CD4-positive, CD25-positive, alpha-beta regulatory T cell (primary cell): Measurements from ENCODE around the gene SNRPD2. TPM values are rescaled to one million over a fixed set of nuclear protein-coding genes. Genes with fewer than 3 reads are reported as not detected.
A peak's percentile ranks its signal among the peaks of the same experiment; 100 is the strongest.

Experiments used
- ATAC-seq, 2 donors: fragments of 150-1000 bp; cut with Tn5 transposase; one replicate each; pipeline ENCODE4 v1.10.0; 2021; ENCODE audit warnings: low read depth in 2 of 2, moderate number of reproducible peaks in 2 of 2, moderate library complexity in 1 of 2
- DNase-seq, 3 donors: peaks; one replicate each; pipeline versions ENCODE4 v3.0.0 to v3.0.0-alpha.2; 2012 to 2022; ENCODE audit warnings: mixed read lengths in 1 of 3
- H3K27ac ChIP-seq: one replicate; pipeline ENCODE4 v1.7.0; 2013; ENCODE audit warnings: mild to moderate bottlenecking, low read length; ENCODE audit not compliant: insufficient read depth, poor library complexity, severe bottlenecking
- H3K27me3 ChIP-seq: one replicate; pipeline ENCODE4 v1.7.0; 2013; ENCODE audit warnings: low read length; ENCODE audit not compliant: control insufficient read depth, insufficient read depth
- H3K36me3 ChIP-seq: one replicate; pipeline ENCODE4 v1.7.0; 2013; ENCODE audit warnings: mild to moderate bottlenecking, low read length, moderate library complexity; ENCODE audit not compliant: control insufficient read depth, insufficient read depth
- H3K4me1 ChIP-seq: 2 replicates; pipeline ENCODE4 v1.7.0; 2013; ENCODE audit warnings: mild to moderate bottlenecking, low read length; ENCODE audit not compliant: insufficient read depth, control insufficient read depth, poor library complexity, severe bottlenecking
- H3K4me3 ChIP-seq: one replicate; pipeline ENCODE4 v1.7.0; 2013; ENCODE audit warnings: low read depth, mild to moderate bottlenecking, low read length, moderate library complexity
- H3K9me3 ChIP-seq, 2 experiments: 1 replicate in 1 of 2; 2 replicates in 1 of 2; pipeline ENCODE4 v1.7.0; 2013; ENCODE audit warnings: low read length in 2 of 2, mild to moderate bottlenecking in 1 of 2, moderate library complexity in 1 of 2; ENCODE audit not compliant: control insufficient read depth in 2 of 2
- H3K27ac Mint-ChIP-seq, 3 donors: one replicate each; pipeline ENCODE4 v1.8.0; 2020 to 2022; ENCODE audit warnings: mild to moderate bottlenecking in 3 of 3, mixed read lengths in 3 of 3, moderate library complexity in 2 of 3
- H3K27me3 Mint-ChIP-seq: one replicate; pipeline ENCODE4 v1.8.0; 2022; ENCODE audit warnings: mild to moderate bottlenecking, mixed read lengths
- H3K36me3 Mint-ChIP-seq: one replicate; pipeline ENCODE4 v1.8.0; 2020; ENCODE audit warnings: mixed read lengths
- H3K4me1 Mint-ChIP-seq, 4 donors: one replicate each; pipeline ENCODE4 v1.8.0; 2020 to 2022; ENCODE audit warnings: mixed read lengths in 4 of 4, mild to moderate bottlenecking in 1 of 4
- H3K4me3 Mint-ChIP-seq, 4 donors: one replicate each; pipeline ENCODE4 v1.8.0; 2020 to 2022; ENCODE audit warnings: mild to moderate bottlenecking in 4 of 4, mixed read lengths in 4 of 4, moderate library complexity in 3 of 4
- H3K9me3 Mint-ChIP-seq, 7 donors: one replicate each; pipeline ENCODE4 v1.8.0; 2020 to 2022; ENCODE audit warnings: mixed read lengths in 7 of 7, mild to moderate bottlenecking in 3 of 7, moderate library complexity in 2 of 7
- polyA plus RNA-seq, 4 donors: library from polyadenylated mRNA; unstranded; fragments of 300-500 nt; fragmentation: Illumina TruSeq; gene quantifications; one replicate each; pipeline ENCODE4 v1.2.3, GENCODE V29; 2021
- total RNA-seq: library from RNA; stranded (reverse); gene quantifications from one replicate; pipeline ENCODE4 v1.2.3, GENCODE V29; 2022

SNRPD2 gene
- total and polyA plus RNA-seq, 5 donors from 2014 or later = 271 to 1,255 (median 1,082) TPM

DNA sequence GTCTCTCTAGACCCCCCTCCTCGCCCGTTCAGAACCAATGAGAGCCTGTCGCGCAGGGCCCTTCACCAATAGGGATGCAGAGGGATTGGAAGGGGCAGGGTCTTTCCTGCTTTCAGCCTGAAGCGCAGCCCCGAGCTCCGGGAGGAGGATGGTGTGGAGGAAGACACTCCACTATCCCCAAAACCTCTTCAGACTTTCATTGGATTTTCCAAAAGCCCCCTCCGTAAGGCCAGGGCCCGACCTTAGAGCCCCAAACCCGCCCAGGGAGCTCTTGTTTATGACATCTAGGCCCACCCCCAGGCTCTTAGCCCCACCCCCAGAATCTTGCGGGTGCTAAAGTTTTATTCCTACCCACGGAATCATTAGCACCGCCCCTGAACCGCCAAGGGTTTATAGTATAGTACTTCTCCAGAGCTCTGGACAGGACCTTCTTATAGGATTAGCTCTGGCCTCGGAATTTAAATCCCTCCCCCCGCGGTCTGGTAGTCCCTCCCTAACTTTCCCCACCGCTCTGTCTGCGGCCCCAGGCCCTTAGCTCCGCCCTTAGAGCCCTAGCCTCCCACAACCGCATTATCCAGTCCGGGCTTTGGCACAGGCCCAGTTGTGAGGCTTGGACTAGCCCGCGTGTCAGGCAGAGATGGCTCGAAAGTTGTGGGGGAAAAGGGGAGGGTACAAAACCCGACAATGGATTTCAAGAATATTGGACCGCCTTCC, 46.0 kb downstream of the SNRPD2 start:
- Histone ChIP-seq H3K36me3 (no peaks in the 10 kb centered on the region), H3K27me3 (no peaks in the 10 kb centered on the region), H3K4me3 (peak overlapping the region; percentile 59), H3K27ac (peak overlapping the region; percentile 14), H3K9me3 (no peaks in the 10 kb centered on the region), H3K4me1 (peaks cover 41% of the 10 kb centered on the region)
- ATAC-seq (peak; percentile 53 to 56), DNase-seq (peak; percentile 76 to 91 (median 85))
- Mint-ChIP-seq H3K4me1 (peaks cover 11 to 43% (median 30%) of the 10 kb centered on the region in 4 donors), H3K4me3 (peak overlapping the region; percentile 88 to 98 (median 91)), H3K9me3 (no peaks in the 10 kb centered on the region), H3K27ac (peak overlapping the region; percentile 38 to 87 (median 77)), H3K27me3 (peaks cover 14% of the 10 kb centered on the region), H3K36me3 (no peaks in the 10 kb centered on the region)

DNA sequence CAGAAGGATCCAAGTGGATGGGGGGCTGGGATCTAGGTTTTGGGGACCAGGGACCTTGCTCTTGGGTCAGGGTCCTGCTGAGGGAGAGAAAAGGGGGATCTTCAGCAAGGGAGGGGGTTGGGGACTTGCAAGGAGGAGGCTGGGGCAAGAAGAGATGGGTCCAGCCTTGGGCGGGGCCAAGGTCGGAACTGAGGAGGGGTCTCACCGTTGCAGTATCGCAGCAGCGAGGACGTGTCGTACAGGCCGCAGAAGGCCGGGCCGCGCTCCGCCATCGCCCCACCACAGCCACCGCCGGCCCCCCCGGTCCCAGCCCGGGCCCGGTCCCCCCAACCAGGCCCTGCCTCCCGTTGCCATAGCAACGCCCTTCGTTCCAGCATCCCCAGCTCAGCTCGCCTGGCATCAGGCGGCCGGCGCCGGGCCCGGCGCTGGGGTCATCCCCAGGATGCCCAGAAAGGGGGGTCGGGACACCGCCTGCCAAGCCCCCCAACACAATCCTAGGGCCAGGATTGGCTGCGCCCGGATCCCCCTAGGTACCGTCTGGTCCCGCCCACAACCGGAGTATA, 46.6 kb downstream of the SNRPD2 start:
- peaks cover 8% of the 10 kb centered on the region for H3K27me3 Mint-ChIP-seq
- Histone ChIP-seq H3K27me3 (no peaks in the 10 kb centered on the region), H3K4me1 (peaks cover 41% of the 10 kb centered on the region), H3K27ac (peak overlapping the region; percentile 14), H3K9me3 (no peaks in the 10 kb centered on the region), H3K4me3 (peak overlapping the region; percentile 59), H3K36me3 (no peaks in the 10 kb centered on the region)
- H3K4me1 Mint-ChIP-seq = peaks cover 13 to 47% (median 34%) of the 10 kb centered on the region in 4 donors
- no peaks in the 10 kb centered on the region for H3K36me3 Mint-ChIP-seq
- no peak for DNase-seq
- peak overlapping the region; percentile 38 to 86 (median 77) for H3K27ac Mint-ChIP-seq
- no peak for ATAC-seq
- H3K4me3 Mint-ChIP-seq = peak overlapping the region; percentile 88 to 98 (median 91)
- H3K9me3 Mint-ChIP-seq = no peaks in the 10 kb centered on the region

DNA sequence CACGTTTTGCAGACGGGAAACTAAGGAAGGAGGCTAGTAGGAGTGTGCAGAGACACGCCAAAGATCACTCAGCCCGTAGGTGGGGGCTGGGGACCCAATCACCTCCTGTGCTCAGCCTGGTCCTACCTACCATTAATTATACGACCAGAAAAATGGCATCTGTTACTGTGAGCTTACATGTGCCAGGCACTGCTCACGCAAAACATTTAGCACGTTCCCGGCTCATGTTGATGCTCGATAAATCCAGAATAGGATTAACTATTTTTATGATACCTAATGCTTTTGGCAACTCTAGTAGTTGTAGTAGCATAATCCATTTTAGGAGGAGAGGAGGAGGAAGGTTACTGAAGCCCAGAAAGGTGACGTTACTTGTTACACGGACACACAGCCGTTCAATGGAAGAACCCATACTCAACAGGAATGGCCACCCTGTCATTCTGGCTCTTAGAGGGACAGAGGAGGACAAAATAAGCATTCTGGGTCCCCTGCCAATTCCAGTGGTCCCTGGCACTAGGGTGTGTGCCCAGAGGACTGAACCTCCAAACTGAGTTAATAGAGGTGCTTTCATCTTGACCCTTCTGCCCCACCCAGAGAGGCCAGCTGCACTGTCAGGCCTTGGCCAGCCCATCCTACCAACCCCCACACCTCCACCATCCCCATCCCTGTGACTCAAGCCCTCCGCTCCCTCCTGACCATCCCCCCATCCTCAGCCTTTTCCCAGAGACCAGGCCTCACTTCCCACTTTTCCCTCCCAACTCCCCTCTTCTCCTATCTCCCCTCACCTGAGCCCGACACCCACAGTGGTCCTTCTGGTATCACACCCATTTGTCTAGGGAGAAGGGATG, 47.6 kb downstream of the SNRPD2 start:
- no peak for DNase-seq
- Histone ChIP-seq H3K4me3 (no peak overlapping the region), H3K27me3 (no peaks in the 10 kb centered on the region), H3K4me1 (peaks cover 51% of the 10 kb centered on the region), H3K9me3 (no peaks in the 10 kb centered on the region), H3K27ac (no peak overlapping the region), H3K36me3 (no peaks in the 10 kb centered on the region)
- H3K27ac Mint-ChIP-seq = peak overlapping the region in 1 of 3 donors; percentile 69
- peak overlapping the region in 3 of 4 donors; percentile 53 to 84 (median 63) for H3K4me3 Mint-ChIP-seq
- peaks cover 8% of the 10 kb centered on the region for H3K27me3 Mint-ChIP-seq
- H3K36me3 Mint-ChIP-seq = no peaks in the 10 kb centered on the region
- no peak for ATAC-seq
- H3K4me1 Mint-ChIP-seq = peaks cover 13 to 53% (median 36%) of the 10 kb centered on the region in 4 donors
- no peaks in the 10 kb centered on the region for H3K9me3 Mint-ChIP-seq

DNA sequence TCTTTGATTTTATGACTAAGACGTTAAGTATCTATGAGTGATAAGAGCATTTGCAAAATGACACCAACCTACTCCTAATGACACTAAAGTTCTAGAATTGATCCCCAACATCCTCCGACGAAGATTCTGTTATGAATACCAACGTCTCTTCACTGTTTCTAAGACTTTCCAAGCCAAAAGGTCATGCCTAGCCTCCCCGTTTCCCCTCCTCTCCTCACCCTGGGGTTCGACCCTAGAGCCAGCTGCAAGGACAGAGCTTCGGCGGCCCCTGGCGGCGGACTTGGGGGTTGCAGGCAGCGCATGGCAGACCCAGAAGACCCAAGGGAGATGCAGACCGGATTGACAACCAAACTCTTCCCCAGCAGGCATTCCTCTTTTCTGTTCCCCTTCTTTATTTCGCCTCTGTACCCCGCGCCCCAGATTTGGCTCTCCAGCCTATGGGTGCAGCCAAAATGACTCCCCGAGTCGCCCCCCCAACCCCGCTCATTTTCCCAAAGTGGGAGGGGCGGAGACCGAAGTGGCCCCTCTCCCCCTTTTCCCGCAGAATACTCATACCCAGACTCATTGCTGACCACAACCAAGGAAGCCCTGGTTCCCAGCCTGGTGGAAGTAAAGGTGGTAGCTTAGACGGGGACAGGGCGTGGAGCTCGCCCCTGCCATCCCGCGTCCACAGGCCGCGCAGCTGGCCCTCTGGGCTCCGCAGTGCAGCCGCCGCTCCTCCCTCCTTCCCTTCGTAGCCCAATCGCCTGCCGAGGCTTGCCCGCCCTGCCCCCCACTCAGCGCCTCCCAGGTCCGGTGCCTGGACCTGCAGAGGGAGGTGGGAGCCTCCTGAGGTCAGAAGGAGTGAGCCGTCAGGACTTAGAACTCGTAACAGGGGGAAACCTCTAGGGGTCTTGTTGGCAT, 48.5 kb downstream of the SNRPD2 start:
- Histone ChIP-seq H3K27me3 (no peaks in the 10 kb centered on the region), H3K4me3 (peak overlapping the region; percentile 61), H3K27ac (peak overlapping the region; percentile 94), H3K4me1 (peaks cover 60% of the 10 kb centered on the region), H3K9me3 (no peaks in the 10 kb centered on the region), H3K36me3 (no peaks in the 10 kb centered on the region)
- ATAC-seq = peak; percentile 33 to 41
- Mint-ChIP-seq H3K36me3 (peaks cover 3% of the 10 kb centered on the region), H3K27ac (peak overlapping the region; percentile 87 to 92 (median 90)), H3K4me3 (peak overlapping the region; percentile 77 to 94 (median 85)), H3K9me3 (no peaks in the 10 kb centered on the region), H3K4me1 (peaks cover 13 to 62% (median 39%) of the 10 kb centered on the region in 4 donors), H3K27me3 (peaks cover 8% of the 10 kb centered on the region)
- DNase-seq = peak; percentile 73 to 90 (median 89)

DNA sequence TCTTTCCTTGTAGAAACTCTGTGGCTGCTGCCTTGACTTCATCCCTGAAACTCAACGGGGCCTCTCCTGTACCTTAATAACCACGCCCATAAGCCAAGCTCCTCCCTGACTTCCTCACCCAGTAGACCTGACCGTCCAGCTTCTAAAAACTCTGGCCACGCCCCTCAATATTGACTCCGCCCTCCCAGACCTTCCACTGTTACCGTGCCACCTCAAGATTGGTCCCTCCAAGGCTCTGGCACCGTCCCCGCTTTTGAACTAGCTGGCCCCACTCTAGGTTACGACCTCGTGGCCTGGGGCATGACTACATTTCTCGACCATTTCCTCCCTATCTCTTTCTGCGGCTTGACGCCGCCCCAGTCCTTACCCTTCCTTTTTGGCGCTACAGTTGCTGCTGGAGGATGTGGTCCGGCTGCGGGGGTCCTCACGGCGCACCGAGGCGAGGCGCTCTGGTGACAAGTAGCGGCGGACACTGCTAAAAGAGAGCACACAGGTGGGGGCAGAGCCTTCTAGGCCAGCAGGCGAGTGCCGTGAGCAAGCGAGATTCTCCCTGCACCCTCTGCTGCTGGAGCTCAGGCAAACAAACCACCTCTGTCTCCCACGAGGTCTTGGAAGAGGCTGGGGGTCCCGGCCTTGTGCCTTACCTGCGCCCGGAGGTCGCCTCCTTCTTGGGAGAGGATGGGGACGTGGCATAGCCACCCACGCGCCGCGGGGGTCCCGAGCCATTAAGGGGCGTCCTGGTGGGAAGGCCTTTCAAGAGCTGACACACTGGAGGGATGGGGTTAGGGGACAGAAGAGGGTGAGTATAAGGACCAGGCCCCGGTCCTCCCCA, 50.3 kb downstream of the SNRPD2 start:
- peaks cover 13 to 71% (median 38%) of the 10 kb centered on the region in 4 donors for H3K4me1 Mint-ChIP-seq

DNA sequence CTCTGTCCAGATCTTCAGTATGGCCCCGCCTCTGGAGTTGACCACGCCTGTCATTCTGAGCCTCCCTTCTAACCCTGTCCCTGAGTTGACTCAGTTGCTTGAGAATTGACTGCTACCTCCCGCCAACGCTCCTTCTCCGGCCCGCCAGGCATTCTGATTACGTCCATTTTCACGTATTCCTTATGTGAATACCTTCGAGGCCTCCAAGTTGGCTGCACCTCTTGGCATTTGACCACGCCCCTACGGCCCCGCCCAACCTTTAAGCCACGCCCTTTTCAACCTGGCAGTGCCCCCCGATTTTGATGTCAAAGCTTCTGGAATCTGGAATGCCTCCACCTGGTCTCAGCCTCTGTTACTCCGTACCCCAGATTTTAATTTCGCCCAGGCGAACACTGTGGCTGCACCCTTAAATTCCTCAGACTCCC, 50.9 kb downstream of the SNRPD2 start:
- Mint-ChIP-seq H3K36me3 (peaks cover 3% of the 10 kb centered on the region), H3K4me3 (peak overlapping the region; percentile 77 to 90 (median 88)), H3K4me1 (peaks cover 13 to 66% (median 32%) of the 10 kb centered on the region in 4 donors), H3K9me3 (no peaks in the 10 kb centered on the region), H3K27ac (peak overlapping the region; percentile 72 to 92 (median 87)), H3K27me3 (peaks cover 8% of the 10 kb centered on the region)
- Histone ChIP-seq H3K27ac (peak overlapping the region; percentile 94), H3K9me3 (no peaks in the 10 kb centered on the region), H3K36me3 (no peaks in the 10 kb centered on the region), H3K4me3 (peak overlapping the region; percentile 53), H3K4me1 (peaks cover 57% of the 10 kb centered on the region), H3K27me3 (no peaks in the 10 kb centered on the region)
- DNase-seq = peak in 1 of 3 donors; percentile 15
- no peak for ATAC-seq

More for the DNA sequence above, 50.3 kb downstream of the SNRPD2 start:
- ATAC-seq (peak; percentile 8 to 22), DNase-seq (peak; percentile 59 to 91 (median 66))
- H3K27me3 Mint-ChIP-seq = peaks cover 8% of the 10 kb centered on the region
- Histone ChIP-seq H3K4me3 (peak overlapping the region; percentile 53), H3K36me3 (no peaks in the 10 kb centered on the region), H3K4me1 (peaks cover 63% of the 10 kb centered on the region), H3K9me3 (no peaks in the 10 kb centered on the region), H3K27ac (peak overlapping the region; percentile 94), H3K27me3 (no peaks in the 10 kb centered on the region)
- H3K36me3 Mint-ChIP-seq = peaks cover 3% of the 10 kb centered on the region
- peak overlapping the region; percentile 77 to 90 (median 88) for H3K4me3 Mint-ChIP-seq
- peak overlapping the region; percentile 87 to 92 (median 91) for H3K27ac Mint-ChIP-seq
- no peaks in the 10 kb centered on the region for H3K9me3 Mint-ChIP-seq
